A204.1 (cell line): ENCODE measurements around the gene SLC16A3.

Experiments used
- FAIRE-seq: peaks from 2 replicates; lab custom pipeline; 2012; peaks lifted over from hg19 to GRCh38; lab: Jason Lieb, UNC

Gene SLC16A3

DNA sequence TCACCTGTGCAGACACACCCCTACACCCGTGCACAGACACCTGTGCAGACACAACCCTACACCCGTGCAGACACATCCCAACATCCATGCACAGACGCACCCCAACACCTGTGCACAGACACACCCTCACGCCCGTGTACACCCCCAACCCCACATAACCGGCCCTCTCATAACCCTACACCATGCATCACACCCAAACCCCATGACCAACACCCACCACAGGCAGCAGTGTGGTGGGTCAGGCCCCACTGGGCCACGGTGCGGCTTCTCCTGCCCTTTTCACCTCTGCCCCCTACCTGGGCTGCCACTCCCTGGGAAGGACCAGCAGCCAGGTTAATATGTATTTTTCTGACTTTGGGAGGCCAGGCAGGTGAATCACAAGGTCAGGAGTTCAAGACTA, 4.2 kb upstream of the SLC16A3 start:
- FAIRE-seq = no peak

DNA sequence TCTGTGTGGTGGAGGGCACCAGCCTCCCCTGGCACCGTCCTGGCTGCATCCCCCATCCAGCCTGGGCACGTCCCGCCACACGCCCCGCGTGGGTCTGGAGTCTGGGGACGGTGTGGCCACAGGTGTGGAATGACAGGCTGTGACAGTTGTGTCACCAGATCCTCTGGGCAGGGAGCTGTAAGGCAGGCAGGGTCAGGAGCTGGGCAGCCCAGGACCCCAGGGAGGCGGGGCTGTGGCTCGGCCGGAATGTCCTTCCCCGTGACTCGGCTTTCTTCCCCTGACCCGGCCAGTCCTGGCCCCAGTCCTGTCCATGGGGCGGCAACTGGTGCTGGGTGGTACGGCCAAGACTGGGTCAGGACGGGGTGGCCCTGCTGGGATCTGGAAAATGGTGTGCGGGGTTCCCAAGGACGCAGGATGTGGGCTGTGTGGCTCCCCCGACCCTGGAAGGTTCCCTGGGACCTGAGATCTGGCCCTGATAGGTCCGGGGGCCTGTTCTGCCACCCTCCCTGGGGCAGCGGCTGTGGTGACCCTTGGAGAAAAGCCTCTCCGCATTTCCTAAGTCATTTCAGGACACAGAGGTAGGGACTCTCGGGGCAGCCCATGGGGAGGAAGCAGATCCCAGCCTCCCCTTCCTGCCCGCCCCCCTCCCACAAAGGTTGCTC, 3.3 kb upstream of the SLC16A3 start:
- no peak for FAIRE-seq

DNA sequence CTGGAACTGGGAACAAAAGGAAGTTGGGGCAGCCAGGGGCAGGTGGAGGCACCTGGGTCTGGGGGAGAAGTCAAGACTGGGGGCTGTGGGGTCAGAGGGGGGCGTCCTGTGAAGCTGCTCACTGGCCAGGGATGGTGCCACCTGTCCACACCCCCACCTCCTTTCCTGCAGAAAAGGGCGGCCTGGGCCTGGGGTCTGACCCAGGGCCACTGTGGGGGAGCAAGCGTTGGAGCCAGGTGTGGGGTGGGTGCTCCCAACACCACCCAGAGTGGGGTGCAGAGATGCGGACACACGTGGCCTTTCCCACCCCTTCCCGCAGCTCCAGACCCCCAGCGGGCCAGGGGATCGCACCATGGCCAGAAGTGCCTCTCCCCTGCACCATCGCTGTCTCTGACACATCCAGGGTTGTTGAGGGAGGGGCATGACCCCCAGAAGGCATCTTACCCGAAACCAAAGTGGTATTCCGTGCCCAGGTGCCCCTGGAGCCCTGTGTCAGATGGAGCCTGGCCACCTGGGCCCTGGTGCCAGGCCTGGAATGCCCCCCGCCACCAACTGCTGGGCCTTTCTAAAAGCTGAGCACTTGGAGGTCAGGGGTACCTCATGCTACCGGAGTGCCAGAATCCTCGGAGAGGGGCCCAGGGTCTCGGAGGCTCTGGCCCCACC, 2.6 kb upstream of the SLC16A3 start:
- FAIRE-seq = no peak

GRCh38 chr17:82226809-82227628, 1.8 kb upstream of the SLC16A3 start:
- no peak for FAIRE-seq

DNA sequence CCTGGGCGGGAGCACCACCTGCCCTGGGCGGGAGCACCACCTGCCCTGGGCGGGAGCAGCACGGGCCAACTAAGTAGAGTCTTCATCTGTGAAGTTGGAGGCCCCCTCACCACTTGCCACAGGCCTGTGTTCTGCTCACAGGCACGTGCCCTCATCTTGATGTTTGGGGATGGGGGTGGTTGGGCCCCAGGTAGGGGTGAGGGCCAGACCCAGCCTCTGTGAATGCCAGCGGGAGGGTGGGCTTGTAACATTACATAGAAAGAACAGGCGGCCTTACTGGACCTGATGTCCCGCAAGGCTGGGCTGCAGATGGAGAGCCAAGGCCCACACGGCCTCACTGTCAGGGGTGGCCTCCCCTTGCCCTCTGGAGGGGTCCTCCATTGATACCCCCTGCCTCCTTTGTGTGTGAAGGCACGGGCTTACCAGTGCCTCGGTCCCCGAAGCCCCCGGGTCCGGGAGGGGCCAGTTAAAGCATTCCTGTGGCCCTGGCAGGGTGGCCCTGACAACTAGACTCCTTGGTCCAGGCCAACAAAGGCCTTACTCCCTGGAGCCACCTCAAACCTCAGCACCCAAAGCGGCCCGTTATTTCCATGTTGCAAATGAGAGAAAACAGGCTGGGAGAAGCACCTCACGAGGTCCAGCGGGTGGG, 1.1 kb upstream of the SLC16A3 start:
- FAIRE-seq = no peak

GRCh38 chr17:82228278-82228841, 482 bp upstream of the SLC16A3 start:
- FAIRE-seq = no peak

- FAIRE-seq = no peak
Observed at GRCh38 chr17:82229698-82230608, 1.1 kb downstream of the SLC16A3 start.

- FAIRE-seq = no peak
Observed at GRCh38 chr17:82230609-82231311, 1.9 kb downstream of the SLC16A3 start.

- no peak for FAIRE-seq
Observed at GRCh38 chr17:82231312-82231561, 2.4 kb downstream of the SLC16A3 start.

DNA sequence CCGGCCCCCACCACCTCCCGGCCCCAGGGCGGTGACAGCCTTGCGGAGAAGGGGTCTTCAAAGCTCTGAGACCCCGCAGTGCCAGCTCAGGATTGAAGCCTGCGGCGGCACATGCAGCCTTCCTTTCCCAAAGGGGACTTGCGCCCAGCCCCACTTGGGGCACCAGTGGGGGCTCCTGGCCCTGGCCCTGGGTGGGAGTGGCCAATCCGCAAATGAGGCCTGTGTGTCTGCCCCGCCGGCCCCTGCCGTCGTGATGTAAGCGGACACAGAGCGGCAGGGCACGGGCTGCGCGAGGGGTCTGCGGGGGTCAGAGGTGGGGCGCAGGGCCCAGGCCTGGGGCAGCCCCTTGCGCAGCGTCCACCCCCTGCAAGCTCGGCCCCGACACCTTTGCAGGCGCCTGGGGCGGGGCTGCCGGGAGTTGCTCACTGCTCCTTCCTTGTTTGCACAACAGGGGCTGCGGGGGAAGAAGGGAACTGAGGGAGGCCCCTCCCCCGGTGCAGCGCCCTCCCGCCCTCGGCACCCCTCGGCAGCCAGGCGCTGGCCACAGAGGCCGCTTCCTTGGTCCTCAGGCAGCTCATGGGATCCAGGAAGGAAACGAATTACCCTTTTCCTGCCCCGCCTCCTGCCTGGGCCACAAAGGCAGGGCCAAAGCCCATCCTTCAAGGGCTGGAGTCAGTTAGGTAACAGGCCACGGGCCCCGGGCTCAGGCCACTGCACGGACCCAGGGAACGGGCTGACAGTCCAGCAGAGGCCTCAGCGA, 2.9 kb downstream of the SLC16A3 start:
- FAIRE-seq = no peak

- FAIRE-seq = no peak
Observed at GRCh38 chr17:82232322-82232820, 3.5 kb downstream of the SLC16A3 start.

DNA sequence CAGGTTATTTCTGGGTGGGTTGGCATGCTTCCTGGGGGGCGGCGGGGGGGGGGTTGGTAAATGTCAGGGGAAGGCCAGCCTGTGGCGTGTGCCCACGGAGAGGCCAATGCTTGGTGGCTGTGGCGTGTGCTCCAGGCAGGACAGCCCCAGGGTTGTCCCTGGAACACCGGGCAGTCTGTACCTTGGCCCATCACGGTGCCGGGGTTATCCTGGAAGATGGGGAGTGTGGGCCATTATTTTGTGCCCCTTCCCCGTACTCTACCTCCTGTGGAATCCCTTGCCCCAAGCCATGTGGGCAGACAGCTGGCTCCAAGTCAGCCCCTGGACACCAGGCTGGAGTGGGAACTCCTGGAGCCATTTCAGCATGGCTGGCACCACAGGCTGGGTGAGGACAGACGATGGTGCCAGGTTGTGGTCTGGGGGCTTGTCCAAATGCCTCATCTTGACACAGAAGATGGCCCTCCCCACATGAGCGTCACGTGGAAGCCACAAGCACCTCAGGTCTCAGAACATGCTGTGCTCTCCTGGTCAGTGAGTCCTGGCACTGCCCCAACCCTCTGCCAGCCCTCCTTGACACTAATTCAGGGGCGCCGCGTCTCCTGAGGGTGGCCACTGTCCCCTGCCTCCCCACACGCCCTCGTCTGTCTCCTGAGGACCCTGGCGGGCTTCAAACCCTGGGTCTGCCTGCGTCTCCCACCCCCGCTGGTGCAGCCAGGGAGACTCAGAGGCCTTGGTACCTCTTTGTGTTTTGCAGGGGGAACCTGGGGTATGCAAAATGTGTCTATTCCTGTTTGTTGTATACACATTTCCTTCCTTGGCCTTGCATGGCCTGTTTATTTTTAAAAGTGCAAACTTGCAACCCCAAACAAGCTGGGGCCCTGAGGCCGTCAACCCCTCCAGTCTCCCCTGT, 4.3 kb downstream of the SLC16A3 start:
- FAIRE-seq = no peak

DNA sequence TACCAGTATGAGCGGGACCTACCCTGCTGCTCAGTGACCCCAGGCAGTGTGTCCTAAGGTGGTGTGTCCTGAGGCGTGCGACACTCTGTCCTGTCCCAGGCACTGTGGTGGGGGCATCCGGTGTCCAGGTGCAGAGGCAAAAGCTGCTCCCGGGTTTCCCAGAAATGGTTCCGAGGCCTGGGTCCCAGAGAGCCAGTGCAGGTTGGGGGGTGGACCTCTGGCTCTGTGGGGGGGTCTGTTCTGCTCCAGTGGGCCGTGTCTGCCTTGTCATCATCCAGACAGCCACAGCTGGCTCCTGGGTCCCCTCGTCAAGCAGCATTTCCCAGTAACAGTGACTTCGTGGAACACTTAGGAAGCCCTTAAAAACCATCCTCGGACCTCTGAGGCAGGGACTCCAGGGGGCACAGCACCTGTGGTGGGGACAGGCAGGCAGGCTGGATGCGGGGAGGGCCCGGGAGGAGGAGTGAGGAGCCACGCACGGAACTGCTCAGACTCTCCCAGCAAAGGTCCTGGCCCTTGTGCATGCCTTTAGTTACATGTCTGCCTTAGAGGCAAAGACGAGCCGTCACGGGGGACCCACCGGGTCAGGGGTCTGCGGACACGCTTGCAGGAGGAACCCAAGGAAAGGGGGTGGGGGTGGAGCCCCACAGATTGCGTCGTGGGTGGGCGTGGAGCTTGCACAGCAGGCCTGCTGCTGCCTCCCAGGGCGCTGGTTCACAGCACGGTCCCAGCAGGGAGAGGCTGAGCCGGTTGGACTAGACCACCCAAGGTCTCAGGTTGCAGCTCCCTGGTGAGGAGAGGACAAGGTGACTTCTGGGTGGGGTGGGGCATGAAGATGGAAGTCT, 5.6 kb downstream of the SLC16A3 start:
- no peak for FAIRE-seq

- FAIRE-seq = no peak
Observed at GRCh38 chr17:82235056-82235774, 6.4 kb downstream of the SLC16A3 start.

DNA sequence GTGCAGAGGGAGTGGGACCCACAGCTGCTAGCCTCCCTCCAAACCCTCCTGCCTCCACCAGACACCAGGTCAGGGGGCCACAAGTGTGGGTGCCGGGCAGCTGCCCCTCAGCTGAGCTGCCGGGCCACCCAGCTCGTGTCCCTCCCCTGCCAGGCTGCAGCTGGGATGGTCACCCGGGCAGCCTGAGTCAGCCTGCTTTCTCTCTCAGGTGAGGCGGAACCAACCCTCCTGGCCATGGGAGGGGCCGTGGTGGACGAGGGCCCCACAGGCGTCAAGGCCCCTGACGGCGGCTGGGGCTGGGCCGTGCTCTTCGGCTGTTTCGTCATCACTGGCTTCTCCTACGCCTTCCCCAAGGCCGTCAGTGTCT, 6.9 kb downstream of the SLC16A3 start:
- no peak for FAIRE-seq

DNA sequence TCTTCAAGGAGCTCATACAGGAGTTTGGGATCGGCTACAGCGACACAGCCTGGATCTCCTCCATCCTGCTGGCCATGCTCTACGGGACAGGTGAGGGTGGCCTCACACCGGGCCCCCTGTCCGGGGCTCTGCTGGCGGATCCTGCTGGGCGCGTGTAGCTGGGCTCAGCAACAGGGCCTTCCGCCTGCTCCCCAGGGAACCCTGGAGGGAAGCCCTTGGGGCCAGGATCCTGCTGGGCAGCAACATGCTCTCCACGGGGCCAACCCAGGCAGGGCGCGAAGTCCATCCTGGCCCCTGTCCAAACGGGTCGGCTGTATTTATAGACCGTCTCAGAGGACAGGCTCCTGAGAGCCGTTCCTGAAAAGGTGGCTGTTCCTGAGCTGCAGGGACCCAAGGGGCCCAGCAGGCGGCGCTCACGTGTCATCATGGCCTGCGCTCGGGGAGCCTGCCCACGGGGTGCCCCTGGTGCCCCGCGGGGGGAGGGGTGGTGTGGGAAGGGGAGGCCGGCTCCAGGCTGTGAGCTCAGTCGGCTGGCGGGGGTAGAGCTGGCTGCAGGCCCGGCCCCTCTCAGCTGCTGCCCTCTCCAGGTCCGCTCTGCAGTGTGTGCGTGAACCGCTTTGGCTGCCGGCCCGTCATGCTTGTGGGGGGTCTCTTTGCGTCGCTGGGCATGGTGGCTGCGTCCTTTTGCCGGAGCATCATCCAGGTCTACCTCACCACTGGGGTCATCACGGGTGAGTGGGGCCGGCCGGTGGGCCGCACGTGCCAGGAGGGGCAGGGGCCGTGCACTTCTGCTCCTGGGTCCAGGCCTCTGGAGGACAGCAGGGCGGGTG, 7.5 kb downstream of the SLC16A3 start:
- FAIRE-seq = no peak
